Stromal cell of bone marrow (primary cell): ENCODE measurements around the gene S100Z.
"Not testable (repeated sequence)": the region's sequence is repeated elsewhere in the genome, so short reads cannot be mapped to it uniquely, and the experiment has no call there.

Experiments used
- DNase-seq: peaks from one replicate; pipeline ENCODE4 v3.0.0-alpha.2; 2012; ENCODE audit warnings: low read depth

The S100Z gene

DNA sequence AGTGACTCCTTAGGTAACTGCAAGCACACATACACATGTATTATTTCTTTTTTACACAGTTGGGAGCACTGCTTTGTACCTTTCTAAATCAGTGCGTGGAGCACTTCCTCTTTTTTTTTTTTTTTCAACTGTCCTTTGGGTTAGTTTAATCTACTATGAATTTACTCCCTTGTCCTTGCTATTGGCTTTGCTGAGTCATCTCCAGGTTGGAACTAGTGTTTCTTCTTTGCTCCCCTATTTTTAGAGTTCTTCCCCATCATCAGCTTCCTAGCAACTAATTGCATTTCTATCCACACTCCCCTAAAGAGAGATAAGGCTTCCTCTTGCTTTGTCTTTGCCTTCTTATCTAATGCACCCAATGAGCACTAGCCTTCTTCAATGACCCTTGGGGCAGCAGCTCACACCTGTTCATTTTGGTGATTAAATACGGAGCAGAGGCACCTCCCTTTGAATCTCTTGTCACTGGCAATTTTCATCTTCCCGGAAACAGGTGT is 24.3 kb downstream of the S100Z start:
- no peak for DNase-seq

DNA sequence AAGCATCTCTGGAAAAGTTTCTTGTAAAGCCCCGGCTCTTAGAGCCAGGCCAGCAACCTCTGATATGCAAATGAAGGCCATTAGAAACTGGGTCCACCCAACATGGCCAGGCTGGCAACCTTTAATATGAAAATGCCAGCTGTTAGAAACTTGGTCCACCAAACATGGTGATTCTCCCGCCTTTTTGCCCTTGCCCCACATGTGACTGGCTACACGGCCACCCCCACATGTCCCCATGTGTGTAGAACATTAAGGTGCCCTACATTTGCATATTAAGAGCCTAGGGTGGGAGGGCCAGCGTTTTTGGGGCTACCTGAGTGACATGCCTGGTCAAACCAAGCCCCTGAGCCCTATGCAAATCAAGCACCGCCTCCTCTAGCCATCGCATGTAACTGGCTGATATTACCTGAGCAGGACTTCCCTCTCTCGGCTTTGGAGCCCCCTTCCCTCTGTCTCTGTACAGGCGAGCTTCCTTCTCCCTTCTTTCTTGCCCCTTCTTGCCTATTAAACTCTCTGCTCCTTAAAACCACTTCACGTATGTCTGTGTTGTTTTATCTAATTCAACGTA is 39.0 kb downstream of the S100Z start:
- no peak for DNase-seq

DNA sequence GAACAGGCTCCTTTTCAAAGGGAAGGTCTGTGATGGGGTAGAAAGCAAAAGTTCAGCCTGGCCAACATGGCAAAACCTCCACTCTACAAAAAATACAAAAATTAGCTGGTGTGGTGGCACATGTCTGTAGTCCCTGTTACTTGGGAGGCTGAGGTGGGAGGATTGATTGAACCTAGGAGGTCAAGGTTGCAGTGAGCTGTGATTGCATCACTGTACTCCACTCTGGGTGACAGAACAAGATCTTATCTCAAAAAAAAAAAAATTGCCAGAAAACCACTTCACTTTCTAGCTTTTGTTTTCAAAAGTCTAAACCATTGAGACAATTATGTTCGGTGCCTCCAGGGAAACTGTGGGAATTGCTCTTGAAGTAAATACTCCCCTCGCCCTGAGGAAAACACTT is 43.5 kb downstream of the S100Z start:
- no peak for DNase-seq

DNA sequence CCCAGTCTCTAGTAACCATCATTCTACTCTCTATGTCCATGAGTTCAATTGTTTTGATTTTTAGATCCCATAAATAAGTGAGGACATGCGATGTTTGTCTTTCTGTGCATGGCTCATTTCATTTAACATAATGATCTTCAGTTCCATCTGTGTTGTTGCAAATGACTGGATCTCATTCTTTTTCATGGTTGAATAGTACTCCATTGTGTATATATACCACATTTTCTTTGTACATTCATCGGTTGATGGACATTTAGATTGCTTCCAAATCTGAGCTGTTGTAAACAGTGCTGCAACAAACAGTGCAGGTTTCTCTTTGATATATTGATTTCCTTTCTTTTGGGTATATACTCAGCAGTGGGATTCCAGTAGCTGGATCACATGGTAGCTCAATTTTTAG is 46.4 kb downstream of the S100Z start:
- no peak for DNase-seq

DNA sequence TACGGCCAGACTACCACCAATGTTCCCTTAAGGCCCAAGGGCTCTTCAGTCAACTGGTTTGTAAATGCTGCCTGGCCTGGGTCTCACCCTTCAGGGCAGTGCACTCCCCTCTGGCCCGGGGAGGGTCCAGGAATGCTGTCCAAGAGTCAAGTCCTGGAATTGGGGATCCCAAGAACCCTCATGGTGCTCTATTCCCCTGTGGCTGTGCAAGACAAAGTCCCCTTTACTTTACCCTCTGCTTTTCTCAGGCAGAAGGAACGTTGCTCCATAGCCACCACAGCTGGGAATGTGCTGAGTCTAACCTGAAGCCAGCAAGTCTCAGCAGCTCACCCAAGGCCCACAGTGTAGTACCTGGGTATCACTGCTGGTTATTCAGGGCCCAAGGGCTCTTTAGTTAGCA is 51.7 kb downstream of the S100Z start:
- no peak for DNase-seq

DNA sequence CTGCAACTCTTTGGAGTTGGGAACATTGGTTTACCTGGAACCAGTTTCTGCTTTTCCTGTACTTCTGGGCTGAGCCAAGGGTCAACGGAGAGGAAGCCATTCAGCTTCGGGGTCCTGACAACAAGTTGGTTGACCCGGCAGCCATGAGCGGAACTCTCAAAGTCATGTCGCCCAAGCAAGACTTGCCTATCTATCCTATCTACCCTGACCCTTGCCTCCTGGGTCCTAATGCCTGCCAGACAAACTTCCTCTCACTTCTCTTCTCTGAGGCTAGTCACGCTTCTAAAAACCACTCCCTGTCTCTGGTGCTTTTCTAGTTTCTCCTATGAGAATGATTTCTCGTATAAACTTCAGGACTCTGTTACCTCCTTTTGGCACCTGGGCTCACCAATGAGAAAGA is 58.4 kb downstream of the S100Z start:
- DNase-seq: no peak

DNA sequence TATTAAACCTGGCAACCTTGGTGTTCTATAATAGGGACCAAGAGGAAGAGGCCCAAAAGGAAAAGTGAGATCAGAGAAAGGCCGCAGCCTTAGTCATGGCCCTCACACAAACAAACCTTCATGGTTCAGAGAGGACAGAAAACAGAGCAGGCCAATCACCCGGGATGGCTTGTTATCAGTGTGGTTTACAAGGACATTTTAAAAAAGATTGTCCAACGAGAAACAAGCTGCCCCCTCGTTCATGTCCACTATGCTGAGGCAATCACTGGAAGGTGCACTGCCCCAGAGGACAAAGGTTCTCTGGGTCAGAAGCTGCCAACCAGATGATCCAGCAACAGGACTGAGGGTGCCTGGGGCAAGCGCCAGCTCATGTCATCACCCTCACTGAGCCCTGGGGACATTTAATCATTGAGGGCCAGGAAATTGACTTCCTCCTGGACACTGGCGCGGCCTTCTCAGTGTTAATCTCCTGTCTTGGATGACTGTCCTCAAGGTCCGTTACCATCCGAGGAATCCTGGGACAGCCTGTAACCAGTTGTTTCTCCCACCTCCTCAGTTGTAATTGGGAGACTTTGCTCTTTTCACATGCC is 60.6 kb downstream of the S100Z start:
- not testable (repeated sequence) for DNase-seq

DNA sequence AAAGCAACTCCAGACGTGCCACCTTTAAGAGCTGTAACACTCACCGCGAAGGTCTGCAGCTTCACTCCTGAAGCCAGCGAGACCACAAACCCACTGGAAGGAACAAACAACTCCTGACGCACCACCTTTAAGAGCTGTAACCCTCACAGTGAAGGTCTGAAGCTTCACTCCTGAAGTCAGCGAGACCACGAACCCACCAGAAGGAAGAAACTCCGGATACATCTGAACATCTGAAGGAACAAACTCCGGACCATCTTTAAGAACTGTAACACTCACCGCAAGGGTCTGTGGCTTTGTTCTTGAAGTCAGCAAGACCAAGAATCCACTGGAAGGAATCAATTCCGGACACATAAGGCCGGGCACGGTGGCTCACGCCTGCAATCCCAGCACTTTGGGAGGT is 64.9 kb downstream of the S100Z start:
- DNase-seq: not testable (repeated sequence)

DNA sequence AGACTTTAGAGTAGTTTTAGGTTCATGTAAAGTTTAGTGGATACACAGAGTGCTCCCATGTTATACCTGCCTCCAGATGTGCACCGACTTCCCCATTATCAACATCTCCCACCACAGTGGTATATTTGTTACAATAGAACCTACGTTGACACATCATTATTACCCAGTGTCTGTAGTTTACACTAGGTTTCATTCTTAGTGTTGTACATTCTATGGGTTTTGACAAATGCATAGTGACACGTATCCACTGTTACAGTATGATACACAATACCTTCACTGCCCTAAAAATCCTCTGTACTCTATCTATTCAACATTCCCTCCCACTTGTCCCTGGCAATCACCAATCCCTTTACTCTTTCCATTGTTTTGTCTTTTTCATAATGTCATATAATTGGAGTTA is 68.7 kb downstream of the S100Z start:
- DNase-seq: no peak

DNA sequence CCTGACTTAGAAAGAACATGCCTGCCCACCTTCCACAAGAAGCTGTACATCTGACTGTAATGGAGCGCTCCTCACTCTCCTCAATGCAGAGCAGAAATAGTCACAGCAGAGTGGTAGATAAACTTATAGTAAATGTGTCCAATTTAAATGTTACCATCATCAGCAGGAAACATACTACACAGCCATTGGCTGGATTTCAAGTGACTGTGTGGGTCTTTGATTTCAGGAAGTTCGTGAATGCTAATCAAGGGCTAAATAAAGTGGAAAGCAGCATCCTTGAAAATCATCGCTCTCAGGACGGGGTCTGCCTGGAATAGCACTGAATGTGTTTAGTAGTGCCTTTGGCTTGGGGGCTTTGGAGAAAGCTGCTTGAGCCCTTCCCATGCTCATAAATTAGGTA is 70.7 kb downstream of the S100Z start:
- DNase-seq: no peak

DNA sequence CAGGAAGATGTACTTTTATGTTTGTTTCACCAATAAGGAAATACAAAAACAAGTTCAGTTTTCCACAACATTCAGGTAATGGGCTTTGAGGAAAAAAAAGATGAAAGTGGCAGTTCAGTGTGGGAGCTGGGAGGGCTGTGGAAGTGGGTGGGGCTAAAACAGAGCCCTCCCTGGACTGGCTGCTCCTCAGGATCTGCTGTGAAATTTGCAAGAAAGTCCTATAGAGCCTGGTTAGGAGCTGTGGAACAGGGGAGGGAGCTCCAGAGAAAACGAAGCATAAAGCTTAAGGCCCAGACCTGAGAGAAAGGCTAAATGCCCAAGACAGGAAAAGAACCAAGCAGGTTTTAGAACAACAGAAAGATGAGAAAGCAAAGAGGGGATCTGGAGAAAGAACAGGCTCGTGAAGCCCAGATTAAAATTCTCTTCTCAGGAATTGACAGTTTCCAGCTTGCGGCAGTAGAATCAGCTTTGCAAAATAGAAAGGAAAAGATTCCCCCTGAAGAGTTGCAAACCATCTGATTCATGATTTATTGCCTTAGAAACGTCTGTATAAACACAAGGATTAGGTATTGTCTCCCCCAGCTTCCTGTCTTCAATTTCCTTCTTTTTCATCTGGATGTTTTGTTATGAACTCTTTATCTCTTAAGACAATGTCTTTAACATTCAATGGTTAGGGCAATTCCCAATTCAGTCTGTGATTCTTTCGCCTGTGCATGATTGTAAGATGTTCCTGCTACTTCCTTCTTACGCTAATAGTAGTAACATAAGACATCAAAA is 76.7 kb downstream of the S100Z start:
- no peak for DNase-seq

DNA sequence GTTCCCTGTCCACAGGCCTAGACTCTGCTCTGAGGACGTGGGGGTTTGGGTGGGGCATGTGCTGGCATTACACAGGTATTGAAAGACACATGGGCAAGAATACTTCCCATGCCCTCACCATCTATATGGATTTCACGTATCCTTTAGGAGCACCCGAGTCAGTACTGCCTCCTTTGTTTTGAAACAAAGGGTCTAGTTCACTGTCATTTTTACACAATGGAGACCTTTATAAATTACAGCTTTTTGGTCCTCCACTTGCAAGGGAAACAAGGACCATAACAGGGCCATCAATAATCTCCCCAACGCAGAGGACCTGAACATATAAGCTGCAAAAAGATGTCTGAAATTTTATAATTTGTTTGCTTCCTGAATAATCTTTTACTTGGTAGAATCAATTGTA is 78.1 kb downstream of the S100Z start:
- no peak for DNase-seq

DNA sequence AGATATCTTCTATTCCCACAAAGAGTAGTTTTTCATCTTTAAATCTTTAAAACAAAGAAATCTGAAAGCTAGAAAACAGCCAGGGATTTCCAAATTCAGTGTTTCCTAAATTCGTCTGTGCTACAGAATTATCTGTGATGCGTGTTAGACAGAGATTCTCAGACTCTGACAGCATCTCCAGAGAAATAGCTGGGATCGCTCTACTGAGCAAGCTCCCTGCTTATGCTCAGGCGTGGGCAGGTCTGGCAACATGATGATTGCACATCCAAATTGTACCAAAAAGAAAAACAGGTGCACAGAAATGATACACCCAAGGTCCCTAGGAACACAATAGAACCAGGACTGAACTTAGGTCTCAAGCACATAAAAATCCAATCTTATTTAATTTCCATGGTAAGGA is 80.3 kb downstream of the S100Z start:
- DNase-seq: no peak

DNA sequence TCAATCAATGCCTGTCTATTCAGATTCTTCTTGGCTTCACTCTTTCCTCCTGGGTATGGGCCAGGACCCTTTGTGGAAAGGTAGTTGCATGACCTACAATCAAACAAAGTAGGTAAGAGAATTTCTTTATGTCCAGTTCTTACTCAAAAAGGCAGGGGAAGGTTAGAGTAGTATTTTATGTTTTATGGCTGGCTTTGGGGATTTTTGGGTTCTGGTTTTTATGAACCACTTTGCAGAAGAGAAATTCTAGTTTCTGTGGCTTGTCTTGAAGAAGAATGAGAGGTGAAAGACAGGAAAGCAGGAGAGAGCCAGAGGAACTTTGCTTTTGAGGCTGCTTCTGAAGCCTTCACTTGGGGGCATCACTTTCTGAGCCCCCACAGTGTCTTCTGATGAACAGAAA is 88.4 kb downstream of the S100Z start:
- no peak for DNase-seq

DNA sequence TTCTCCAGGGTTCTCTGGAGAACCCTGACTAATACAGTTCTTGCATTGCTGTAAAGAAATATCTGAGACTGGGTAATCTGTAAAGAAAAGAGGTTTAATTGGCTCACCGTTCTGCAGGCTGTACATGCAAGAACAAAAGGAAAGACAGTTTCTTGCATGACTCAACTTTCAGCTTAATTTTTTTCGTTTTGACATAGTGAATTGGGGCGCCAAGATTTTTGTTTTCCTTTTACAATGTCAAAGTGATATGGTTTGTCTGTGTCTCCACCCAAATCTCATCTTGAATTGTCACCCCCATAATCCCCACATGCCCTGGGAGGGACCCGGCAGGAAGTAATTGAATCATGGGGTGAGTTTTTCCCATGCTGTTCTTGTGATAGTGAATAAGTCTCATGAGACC is 91.2 kb downstream of the S100Z start:
- no peak for DNase-seq

DNA sequence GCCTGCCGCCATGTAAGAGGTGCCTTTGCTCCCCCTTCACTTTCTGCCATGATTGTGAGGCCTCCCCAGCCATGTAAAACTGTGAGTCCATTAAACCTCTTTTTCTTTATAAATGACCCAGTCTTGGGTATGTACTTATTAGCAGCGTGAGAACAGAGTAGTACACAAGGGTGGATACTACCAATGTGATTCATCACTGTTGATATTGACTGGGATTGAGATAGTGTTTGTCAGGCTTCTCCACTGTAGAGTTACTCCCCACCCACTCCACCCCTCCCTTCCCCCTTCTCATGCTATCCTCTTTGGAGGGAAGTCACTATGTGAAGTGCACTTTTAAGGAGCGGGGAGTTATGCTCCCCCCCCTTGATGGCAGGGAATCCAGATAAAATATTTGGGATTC is 91.6 kb downstream of the S100Z start:
- no peak for DNase-seq

DNA sequence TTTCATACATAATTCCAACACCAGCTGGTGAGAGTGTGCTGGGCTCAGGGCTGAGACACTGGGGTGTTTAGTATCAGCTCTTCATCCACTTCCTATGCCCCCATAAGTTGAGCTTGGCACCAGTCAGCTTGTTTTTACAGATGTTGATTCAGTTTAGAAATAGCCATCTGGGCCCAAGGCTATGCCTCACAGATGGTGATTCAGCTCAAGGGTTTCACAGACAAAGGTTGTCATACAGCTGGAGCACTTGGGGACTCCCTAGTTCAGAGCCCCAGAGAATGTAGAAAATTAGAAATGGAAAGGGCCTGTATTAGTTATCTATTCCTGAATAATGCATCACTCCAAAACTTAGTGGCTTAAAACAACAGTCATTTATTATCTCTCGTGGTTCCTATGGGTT is 92.8 kb downstream of the S100Z start:
- peak; percentile 64 for DNase-seq

DNA sequence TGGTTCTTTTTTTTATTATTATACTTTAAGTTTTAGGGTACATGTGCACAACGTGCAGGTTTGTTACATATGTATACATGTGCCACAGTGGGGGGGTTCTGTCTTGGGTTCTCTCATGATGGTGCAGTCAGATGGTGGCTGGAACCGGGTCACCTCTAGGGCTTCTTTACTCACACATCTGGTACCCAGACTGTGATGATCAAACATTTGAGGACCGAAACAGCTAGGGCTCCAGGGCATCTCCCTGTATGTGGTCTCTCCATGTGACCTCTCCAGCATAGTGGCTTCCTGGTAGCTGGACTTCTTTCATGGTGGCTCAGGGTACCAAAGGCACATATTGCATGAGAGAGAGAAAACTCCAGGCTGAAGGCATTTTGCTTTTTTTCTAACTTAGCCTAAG is 93.2 kb downstream of the S100Z start:
- DNase-seq: no peak

DNA sequence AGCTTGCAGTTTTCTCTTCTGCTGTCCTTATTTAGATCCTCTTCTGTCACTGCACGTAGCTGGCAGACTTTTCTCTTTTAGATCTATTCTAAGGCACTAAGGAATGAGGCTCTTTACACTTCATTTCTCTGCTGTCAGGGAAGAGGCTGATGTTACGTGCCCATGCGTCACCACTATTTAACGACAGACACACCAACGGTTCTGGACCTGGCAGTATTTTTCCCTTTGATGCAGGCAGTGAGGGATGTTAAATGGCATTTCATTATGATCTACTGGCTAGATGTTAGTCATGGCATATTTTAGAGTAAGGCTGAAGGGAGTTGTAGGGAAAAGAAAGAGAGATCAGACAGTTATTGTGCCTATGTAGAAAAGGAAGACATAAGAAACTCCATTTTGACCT is 94.8 kb downstream of the S100Z start:
- no peak for DNase-seq

DNA sequence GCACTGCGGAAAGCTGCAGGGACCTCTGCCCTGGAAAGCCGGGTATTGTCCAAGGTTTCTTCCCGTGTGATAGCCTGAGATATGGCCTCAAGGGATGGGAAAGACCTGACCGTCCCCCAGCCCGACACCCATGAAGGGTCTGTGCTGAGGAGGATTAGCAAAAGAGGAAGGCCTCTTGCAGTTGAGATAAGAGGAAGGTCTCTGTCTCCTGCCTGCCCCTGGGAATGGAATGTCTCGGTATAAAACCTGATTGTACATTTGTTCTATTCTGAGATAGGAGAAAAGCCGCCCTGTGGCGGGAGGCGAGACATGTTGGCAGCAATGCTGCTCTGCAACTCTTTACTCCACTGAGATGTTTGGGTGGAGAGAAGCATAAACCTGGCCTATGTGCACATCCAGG is 95.4 kb downstream of the S100Z start:
- DNase-seq: not testable (repeated sequence)

DNA sequence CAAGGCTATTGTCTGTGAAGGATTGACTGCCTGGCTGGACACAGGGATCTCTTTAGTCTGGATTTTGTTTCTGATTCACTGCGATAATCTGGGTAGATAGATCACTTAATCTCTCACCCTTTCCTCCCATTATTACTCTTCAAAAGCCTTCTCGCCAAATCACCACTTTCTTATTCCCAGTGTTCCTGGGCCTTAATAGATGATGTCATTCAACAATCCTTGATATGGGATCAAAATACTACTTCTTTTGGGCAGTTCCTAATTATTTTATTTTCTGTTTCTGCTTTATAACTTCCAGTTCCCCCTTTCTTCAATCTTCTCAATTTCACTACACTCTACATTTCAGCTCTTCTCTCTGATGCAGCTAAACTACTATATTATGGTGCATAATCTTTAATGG is 96.3 kb downstream of the S100Z start:
- no peak for DNase-seq

DNA sequence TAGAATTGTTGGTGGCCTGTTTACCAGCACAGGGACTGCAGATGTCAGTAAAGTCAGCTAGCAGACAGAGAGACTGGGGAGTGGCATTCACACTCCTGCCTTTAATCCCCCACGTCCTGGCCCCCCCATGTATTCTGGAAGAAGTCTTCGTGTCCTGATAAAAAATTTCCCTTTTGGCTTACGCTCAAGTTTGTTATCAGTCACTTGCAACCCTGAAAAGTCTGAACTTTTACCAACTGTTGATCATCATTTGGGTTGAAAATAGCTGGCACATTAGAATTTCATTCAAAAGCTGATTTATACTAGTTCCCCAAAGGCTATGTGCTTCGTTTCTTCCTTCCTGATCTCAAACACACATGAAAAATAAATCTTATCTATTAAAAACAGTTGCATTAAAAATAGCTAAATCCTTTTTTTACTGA is 97.3 kb downstream of the S100Z start:
- DNase-seq: no peak

DNA sequence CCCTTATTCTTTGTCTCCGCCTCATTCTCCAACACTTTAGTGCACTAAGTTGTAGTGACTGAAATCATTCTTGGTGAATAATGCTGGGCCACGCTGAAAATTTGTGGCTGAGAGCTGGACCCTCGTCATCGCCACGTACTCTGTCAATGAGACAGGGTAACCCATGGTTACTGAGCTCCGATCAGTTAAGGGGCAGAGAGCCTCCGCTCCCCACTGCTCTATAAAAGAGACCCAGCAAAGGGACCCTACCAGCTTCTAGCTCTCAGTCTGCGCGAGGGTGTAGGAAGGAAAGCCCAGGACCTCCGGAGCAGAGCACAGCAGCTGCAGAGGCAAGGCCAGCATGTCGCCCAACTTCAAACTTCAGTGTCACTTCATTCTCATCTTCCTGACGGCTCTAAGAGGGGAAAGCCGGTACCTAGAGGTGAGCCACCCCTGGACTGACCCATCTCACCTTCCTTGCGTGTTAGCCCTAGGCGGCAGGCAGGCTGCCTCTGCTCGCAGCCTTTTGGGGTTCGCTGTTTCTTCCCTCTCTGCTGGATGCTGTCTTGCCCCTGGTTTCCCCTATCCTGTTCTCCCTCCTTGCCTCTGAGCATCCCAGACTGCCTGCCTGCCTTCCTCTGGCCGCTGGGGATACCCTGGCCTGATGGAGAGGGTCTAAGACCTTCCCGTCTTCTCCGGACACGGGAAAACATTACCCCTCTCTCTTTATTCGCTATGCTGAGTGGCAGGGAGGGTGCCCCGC is 103.2 kb downstream of the S100Z start, which contains the start of gene CRHBP:
TSS of gene CRHBP (plus strand) at position 251 of the 742 bp plus-strand sequence. CDS start at position 341, 90 bp downstream.
- DNase-seq: no peak
